HPDE6-E6E7 (cell line): Measurements from ENCODE around the gene DGLUCY.
"Not testable (repeated sequence)": the region's sequence is repeated elsewhere in the genome, so short reads cannot be mapped to it uniquely, and the experiment has no call there.

Experiments used
- DNase-seq: peaks from one replicate; pipeline ENCODE4 v3.0.0; 2011; ENCODE audit warnings: missing footprints; ENCODE audit errors: extremely low spot score

Gene DGLUCY

GRCh38 chr14:91257328-91258010 is 143.6 kb downstream of the DGLUCY start:
- no peak for DNase-seq

GRCh38 chr14:91258011-91258618 is 144.2 kb downstream of the DGLUCY start:
- DNase-seq = peak; percentile 91

GRCh38 chr14:91258876-91259275 is 145.0 kb downstream of the DGLUCY start:
- no peak for DNase-seq

- no peak for DNase-seq
Measured at GRCh38 chr14:91261115-91261514, 147.2 kb downstream of the DGLUCY start.

- DNase-seq = no peak
Measured at GRCh38 chr14:91261986-91262549, 148.2 kb downstream of the DGLUCY start.

- no peak for DNase-seq
Measured at GRCh38 chr14:91263329-91263728, 149.5 kb downstream of the DGLUCY start.

- DNase-seq = no peak
Measured at GRCh38 chr14:91264151-91265150, 150.6 kb downstream of the DGLUCY start.

GRCh38 chr14:91265404-91265803 is 151.5 kb downstream of the DGLUCY start:
- no peak for DNase-seq

GRCh38 chr14:91266276-91266675 is 152.4 kb downstream of the DGLUCY start:
- not testable (repeated sequence) for DNase-seq

GRCh38 chr14:91267965-91268437 is 154.1 kb downstream of the DGLUCY start:
- no peak for DNase-seq

GRCh38 chr14:91269076-91269991 is 155.5 kb downstream of the DGLUCY start:
- DNase-seq = no peak

GRCh38 chr14:91270188-91270587 is 156.3 kb downstream of the DGLUCY start:
- no peak for DNase-seq

GRCh38 chr14:91270619-91271018 is 156.7 kb downstream of the DGLUCY start:
- no peak for DNase-seq

- DNase-seq = no peak
Measured at GRCh38 chr14:91271639-91272038, 157.8 kb downstream of the DGLUCY start.

GRCh38 chr14:91272341-91273272 is 158.7 kb downstream of the DGLUCY start:
- no peak for DNase-seq

- DNase-seq = no peak
Measured at GRCh38 chr14:91273273-91273884, 159.5 kb downstream of the DGLUCY start.

- no peak for DNase-seq
Measured at GRCh38 chr14:91273885-91274273, 160.0 kb downstream of the DGLUCY start.

GRCh38 chr14:91274796-91275195 is 160.9 kb downstream of the DGLUCY start:
- DNase-seq = no peak
